HFFc6 (cell line): ENCODE data around the gene GALNT7. TPM values are rescaled to one million over a fixed set of nuclear protein-coding genes. Genes with fewer than 3 reads are reported as not detected.
A peak's percentile ranks its signal among the peaks of the same experiment; 100 is the strongest.

Source experiments
- DNase-seq: peaks from one replicate; pipeline ENCODE4 v3.0.0-alpha.2; 2018
- H3K27ac Mint-ChIP-seq: 2 replicates; pipeline ENCODE4 v1.8.0; 2020; ENCODE audit warnings: mild to moderate bottlenecking, mixed read lengths
- H3K27me3 Mint-ChIP-seq: 2 replicates; pipeline ENCODE4 v1.8.0; 2021; ENCODE audit warnings: mild to moderate bottlenecking, moderate library complexity, mixed read lengths; ENCODE audit not compliant: insufficient read depth
- H3K36me3 Mint-ChIP-seq: 2 replicates; pipeline ENCODE4 v1.8.0; 2021; ENCODE audit warnings: low read depth, mixed read lengths
- H3K4me1 Mint-ChIP-seq: 2 replicates; pipeline ENCODE4 v1.8.0; 2020; ENCODE audit warnings: low read depth, mixed read lengths
- H3K4me3 Mint-ChIP-seq: 2 replicates; pipeline ENCODE4 v1.8.0; 2020; ENCODE audit warnings: mild to moderate bottlenecking, moderate library complexity, mixed read lengths
- H3K9me3 Mint-ChIP-seq: 2 replicates; pipeline ENCODE4 v1.8.0; 2020; ENCODE audit warnings: mild to moderate bottlenecking, mixed read lengths
- CTCF ChIP-seq: fragments of 200-600 bp; sonication (generic); IDR thresholded peaks from 2 replicates; pipeline ENCODE4 v1.5.0; 2021; ENCODE audit warnings: antibody characterized with exemption, mild to moderate bottlenecking
- microRNA-seq: library from miRNA; unstranded; fragments of <30 nt; microRNA quantifications from one replicate; pipeline ENCODE4, GENCODE V29; 2019
- total RNA-seq, 6 experiments: library from RNA; stranded (reverse); fragmentation: NEBNext Ultra II Directional; extraction: Animal tissue kit (Norgen Biotek cat#: 25700); gene quantifications; 2 replicates in 1 of 6; 3 replicates in 5 of 6; pipeline ENCODE4 v1.2.3, GENCODE V29; 2021

The GALNT7 gene
- total RNA-seq, 6 experiments from 2014 or later: 10.9 to 24.3 (median 23.0) TPM

- Mint-ChIP-seq H3K27me3 (peaks cover 1% of the 10 kb centered on the region), H3K4me3 (no peak overlapping the region), H3K9me3 (no peaks in the 10 kb centered on the region), H3K27ac (no peak overlapping the region), H3K4me1 (peaks cover 16% of the 10 kb centered on the region), H3K36me3 (no peaks in the 10 kb centered on the region)
- no peak for DNase-seq
- no peak for TF ChIP-seq CTCF
Measured at GRCh38 chr4:173367285-173367684, 198.7 kb downstream of the GALNT7 start.

DNA sequence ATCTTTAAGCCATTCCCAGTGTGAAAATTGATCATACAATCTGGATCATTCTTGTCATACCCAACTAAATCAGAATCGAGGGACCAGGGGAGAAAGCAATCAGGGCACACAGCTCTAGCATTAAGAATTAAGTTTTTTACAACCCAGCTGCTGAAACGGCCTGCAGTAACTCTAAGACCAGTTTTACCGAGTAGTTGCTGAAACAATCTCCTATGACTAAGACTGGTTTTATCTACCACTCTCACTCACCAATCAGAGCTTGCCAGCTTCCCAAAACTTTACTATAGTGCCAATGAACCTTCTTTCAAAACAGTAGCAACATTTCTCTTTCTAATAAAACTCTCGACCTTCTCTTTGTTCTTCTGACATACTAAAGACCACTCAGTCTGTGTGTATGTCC is 199.3 kb downstream of the GALNT7 start:
- Mint-ChIP-seq H3K36me3 (no peaks in the 10 kb centered on the region), H3K4me1 (peaks cover 22% of the 10 kb centered on the region), H3K27me3 (peaks cover 1% of the 10 kb centered on the region), H3K27ac (no peak overlapping the region), H3K9me3 (no peaks in the 10 kb centered on the region), H3K4me3 (no peak overlapping the region)
- peak; percentile 7 for DNase-seq
- no peak for TF ChIP-seq CTCF

DNA sequence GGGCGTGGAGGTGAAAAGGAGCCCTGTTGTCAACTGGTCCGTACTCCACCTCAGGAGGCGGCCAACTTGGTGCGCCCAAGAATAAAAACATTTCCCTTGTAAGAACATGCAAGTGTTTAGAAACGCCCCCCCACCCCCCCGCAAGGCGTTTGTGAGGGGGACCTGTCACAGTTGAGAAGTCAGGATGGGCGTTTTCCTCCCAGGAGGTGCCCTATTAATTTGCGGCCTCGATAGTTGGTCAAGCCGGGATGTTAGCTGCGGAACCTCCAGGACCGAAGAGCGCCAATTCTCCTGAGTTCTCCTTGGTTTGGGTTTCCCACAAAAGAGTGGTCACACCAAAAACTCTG is 201.5 kb downstream of the GALNT7 start:
- H3K27ac Mint-ChIP-seq: peak overlapping the region; percentile 97
- TF ChIP-seq CTCF: no peak
- H3K4me1 Mint-ChIP-seq: peaks cover 29% of the 10 kb centered on the region
- H3K9me3 Mint-ChIP-seq: no peaks in the 10 kb centered on the region
- DNase-seq: no peak
- H3K36me3 Mint-ChIP-seq: 0 out of 2 replicates have a peak, but pooled peaks cover 4% of the 10 kb centered on the region
- H3K4me3 Mint-ChIP-seq: peak overlapping the region; percentile 99
- peaks cover 1% of the 10 kb centered on the region for H3K27me3 Mint-ChIP-seq

DNA sequence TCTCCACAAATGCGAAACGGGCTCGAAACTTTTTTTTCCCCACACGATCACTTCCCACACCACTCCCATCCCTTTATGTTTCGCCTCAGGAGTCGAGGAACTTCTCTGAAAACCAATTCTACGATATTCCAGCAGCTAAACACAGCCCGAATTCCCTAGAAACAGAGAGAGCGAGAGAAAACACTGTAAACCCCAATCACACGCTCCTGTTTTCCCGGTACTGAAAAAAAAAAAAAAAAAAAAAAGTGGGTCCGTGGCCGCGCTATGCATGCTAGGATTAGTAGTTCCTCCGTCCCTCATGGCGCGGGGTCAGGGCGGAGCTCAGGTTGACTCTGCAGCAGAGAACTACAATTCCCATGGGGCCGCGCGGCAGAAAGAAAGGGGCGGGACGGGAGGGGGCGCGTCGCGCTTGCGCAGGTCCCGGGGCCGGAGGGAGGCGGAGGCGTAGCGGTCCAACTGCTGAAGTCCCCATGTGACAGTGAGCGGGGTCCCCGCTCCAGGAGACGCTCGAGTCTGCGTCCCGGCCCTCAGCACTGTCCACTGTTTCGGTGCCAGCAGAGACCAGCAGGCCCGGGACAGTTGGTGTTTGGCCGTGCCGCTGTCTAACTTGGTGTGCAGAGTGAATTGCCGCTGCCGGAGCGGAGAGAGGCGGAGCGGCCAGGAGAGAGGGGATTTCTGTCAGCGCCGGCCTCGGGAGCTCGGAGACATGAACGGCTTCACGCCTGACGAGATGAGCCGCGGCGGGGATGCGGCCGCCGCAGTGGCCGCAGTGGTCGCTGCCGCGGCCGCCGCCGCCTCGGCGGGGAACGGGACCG is 202.1 kb downstream of the GALNT7 start, which contains the start of gene SAP30:
TSS of gene SAP30 (plus strand) at position 478 of the 815 bp plus-strand sequence. CDS start at position 707, 229 bp downstream.
- Mint-ChIP-seq H3K27ac (peak within 1 kb of the TSS; percentile 97), H3K9me3 (no peaks in the 10 kb centered on the region), H3K4me1 (peaks cover 29% of the 10 kb centered on the region), H3K36me3 (0 out of 2 replicates have a peak, but pooled peaks cover 4% of the 10 kb centered on the region), H3K4me3 (peak within 1 kb of the TSS; percentile 99), H3K27me3 (peaks cover 1% of the 10 kb centered on the region)
- DNase-seq: peak; percentile 97
- TF ChIP-seq CTCF: no peak

DNA sequence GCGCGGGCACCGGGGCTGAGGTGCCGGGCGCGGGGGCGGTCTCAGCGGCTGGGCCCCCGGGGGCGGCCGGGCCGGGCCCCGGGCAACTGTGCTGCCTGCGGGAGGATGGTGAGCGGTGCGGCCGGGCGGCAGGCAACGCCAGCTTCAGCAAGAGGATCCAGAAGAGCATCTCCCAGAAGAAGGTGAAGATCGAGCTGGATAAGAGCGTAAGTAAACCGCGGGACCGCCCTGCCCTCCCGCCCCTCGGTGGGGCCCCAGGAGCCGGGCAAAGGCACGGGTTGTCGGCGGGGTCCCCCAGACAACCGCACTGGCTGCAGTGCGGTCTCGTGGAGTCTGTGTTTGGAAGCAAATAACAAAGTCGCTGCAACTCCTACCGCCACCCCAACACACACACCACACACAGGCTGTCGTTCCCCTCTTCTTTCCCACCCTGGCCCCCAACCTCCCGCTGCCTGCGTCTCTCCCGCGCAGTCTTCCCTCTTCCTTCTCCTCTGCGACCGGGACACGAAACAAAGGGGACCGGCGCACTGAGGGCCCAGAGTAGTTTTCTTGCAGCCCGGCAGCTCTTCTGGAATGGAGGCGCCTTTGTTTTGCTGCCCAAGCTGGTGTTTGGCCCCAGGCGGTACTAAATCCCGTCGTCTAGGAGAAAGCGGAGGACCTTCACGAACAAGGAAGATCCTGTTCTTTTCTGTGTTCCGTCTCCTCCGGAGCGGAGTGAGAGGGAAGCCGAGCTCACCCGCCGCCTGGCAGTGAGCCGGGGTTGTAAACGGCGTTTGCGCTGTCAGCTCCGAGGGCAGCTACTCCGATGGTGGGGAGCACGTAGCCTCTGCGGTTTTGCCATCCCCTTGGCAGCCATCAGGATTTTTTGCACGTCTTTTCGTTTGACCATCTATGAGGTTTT is 202.9 kb downstream of the GALNT7 start:
- peak overlapping the region; percentile 99 for H3K4me3 Mint-ChIP-seq
- peak overlapping the region; percentile 82 for H3K27ac Mint-ChIP-seq
- H3K36me3 Mint-ChIP-seq: 0 out of 2 replicates have a peak, but pooled peaks cover 4% of the 10 kb centered on the region
- H3K27me3 Mint-ChIP-seq: peaks cover 1% of the 10 kb centered on the region
- no peaks in the 10 kb centered on the region for H3K9me3 Mint-ChIP-seq
- no peak for TF ChIP-seq CTCF
- DNase-seq: peak; percentile 72
- peaks cover 29% of the 10 kb centered on the region for H3K4me1 Mint-ChIP-seq

Small RNA genes lying within 50 kb of the gene (microRNA-seq; reads per million reads assigned to microRNA genes)
- gene MIR548T: not detected

Other genes with a start within 250 kb of the GALNT7 start
- 100 to 1,000 TPM in 4 of 6 experiments, 10 to 100 TPM in 2; 53.0 to 130 (median 117) TPM for gene HMGB2, start 165.5 kb downstream of the GALNT7 start, total RNA-seq
- gene SAP30, start 202.1 kb downstream of the GALNT7 start, total RNA-seq: 10 to 100 TPM in 5 of 6 experiments, 1 to 10 TPM in 1; 9.3 to 17.0 (median 14.2) TPM
- not detected for gene SCRG1, start 230.3 kb downstream of the GALNT7 start, total RNA-seq